K562 (cell line): Measurements from ENCODE around the gene TEX52. TPM values are rescaled to one million over a fixed set of nuclear protein-coding genes. Genes with fewer than 3 reads are reported as not detected.

Experiments used
- ATAC-seq: fragments of 200-7000 bp; cut with Tn5 transposase; 3 replicates; pipeline ENCODE4 v1.9.1; 2020; ENCODE audit warnings: moderate library complexity
- Bru-seq: library from RNA; stranded (reverse); fragments of 400-500 nt; gene quantifications from one replicate; lab custom pipeline; 2021; lab: Mats Ljungman, UMichigan
- BruChase-seq, 2 experiments: library from RNA; stranded (reverse); fragments of 400-500 nt; gene quantifications; one replicate each; lab custom pipeline; 2021; lab: Mats Ljungman, UMichigan
- BruUV-seq: library from RNA; stranded (reverse); fragments of 400-500 nt; replicated peaks from 2 replicates; lab custom pipeline; 2021; lab: Mats Ljungman, UMichigan
- CTCF ChIA-PET: fragments of 300-600 bp; formaldehyde crosslinking; extraction: SDS; loops from one replicate; lab custom pipeline; 2021; ENCODE audit warnings: low intra/inter-chr PET ratio; lab: Yijun Ruan, JAX
- POLR2A ChIA-PET: fragments of 300-600, 350-650 bp; sonication (Branson Sonifier 250); formaldehyde crosslinking; extraction: SDS; loops from one replicate; lab custom pipeline; 2021; ENCODE audit warnings: antibody characterized with exemption, inconsistent platforms; lab: Yijun Ruan, JAX
- DNase-seq, 4 experiments: peaks; one replicate each; pipeline versions ENCODE4 v3.0.0 to v3.0.0-alpha.2; 2011 to 2018; ENCODE audit warnings: low spot score in 3 of 4, mixed read lengths in 3 of 4; ENCODE audit errors: extremely low read depth in 1 of 4
- FAIRE-seq: peaks from 2 replicates; lab custom pipeline; 2011; peaks lifted over from hg19 to GRCh38; lab: Jason Lieb, UNC
- H2AFZ ChIP-seq: 2 replicates; pipeline ENCODE4 v1.6.0; 2011; ENCODE audit warnings: low read depth, low read length, control low read depth, inconsistent platforms
- H3K27ac ChIP-seq: fragments of 200-600 bp; 3 replicates; pipeline ENCODE4 v1.8.0; 2011; ENCODE audit warnings: low read depth, mild to moderate bottlenecking, control low read depth, inconsistent platforms, low read length, moderate library complexity, mixed read lengths; ENCODE audit errors: extremely low read depth
- H3K27me3 ChIP-seq, 2 experiments: fragments of 300-600 bp in 1 of 2; 2 replicates in 1 of 2; 3 replicates in 1 of 2; pipeline versions ENCODE4 v1.6.0 to v1.8.0; 2011; ENCODE audit warnings: inconsistent platforms in 2 of 2, low read length in 2 of 2, mild to moderate bottlenecking in 1 of 2, mixed read lengths in 1 of 2, moderate library complexity in 1 of 2; ENCODE audit not compliant: control insufficient read depth in 2 of 2, insufficient read depth in 2 of 2
- H3K36me3 ChIP-seq: fragments of 300-600 bp; 3 replicates; pipeline ENCODE4 v1.8.0; 2011; ENCODE audit warnings: mild to moderate bottlenecking, low read length, inconsistent platforms; ENCODE audit not compliant: control insufficient read depth, insufficient read depth
- H3K4me1 ChIP-seq, 2 experiments: fragments of 200-600 bp in 1 of 2; replicated peaks in 1 of 2; 2 replicates in 1 of 2; 3 replicates in 1 of 2; pipeline versions ENCODE4 v1.5.1 to v1.8.0; 2011; ENCODE audit warnings: inconsistent platforms in 2 of 2, low read length in 2 of 2, mild to moderate bottlenecking in 1 of 2, mixed read lengths in 1 of 2, moderate library complexity in 1 of 2; ENCODE audit not compliant: control insufficient read depth in 2 of 2, insufficient read depth in 2 of 2
- H3K4me2 ChIP-seq: 2 replicates; pipeline ENCODE4 v1.6.1; 2011; ENCODE audit warnings: low read length, control low read depth, inconsistent platforms, mixed read lengths; ENCODE audit not compliant: insufficient read depth
- H3K4me3 ChIP-seq: fragments of 200-600 bp; sonication (generic), shearing (Covaris generic); 2 replicates; pipeline ENCODE4 v1.5.1; 2016; ENCODE audit warnings: control low read depth, inconsistent platforms
- H3K79me2 ChIP-seq: fragments of 200-600 bp; 3 replicates; pipeline ENCODE4 v1.8.0; 2011; ENCODE audit warnings: low read length, inconsistent platforms; ENCODE audit not compliant: control insufficient read depth, insufficient read depth
- H3K9ac ChIP-seq, 2 experiments: 2 replicates each; pipeline versions ENCODE4 v1.6.0 to v1.6.1; 2011; ENCODE audit warnings: low read depth in 2 of 2, low read length in 2 of 2, control low read depth in 1 of 2, inconsistent platforms in 1 of 2, mild to moderate bottlenecking in 1 of 2, mixed read lengths in 1 of 2; ENCODE audit not compliant: insufficient read depth in 1 of 2
- H3K9me1 ChIP-seq: one replicate; pipeline ENCODE4 v1.6.0; 2011; ENCODE audit warnings: inconsistent platforms, mild to moderate bottlenecking, low read length, moderate library complexity; ENCODE audit not compliant: control insufficient read depth, insufficient read depth
- H3K9me3 ChIP-seq: replicated peaks from 2 replicates; pipeline ENCODE4 v1.5.1; 2011; ENCODE audit warnings: low read depth, low read length, inconsistent platforms; ENCODE audit not compliant: control insufficient read depth, insufficient read depth
- H4K20me1 ChIP-seq: replicated peaks from 2 replicates; pipeline ENCODE4 v1.6.1; 2011; ENCODE audit warnings: low read length, inconsistent platforms, mixed read lengths; ENCODE audit not compliant: control insufficient read depth, insufficient read depth
- HMG20B ChIP-seq: fragments of 250-450 bp; sonication (Bioruptor Pico); IDR thresholded peaks from 2 replicates; pipeline ENCODE4 v1.5.0; 2021; ENCODE audit warnings: mild to moderate bottlenecking
- RFX1 ChIP-seq: fragments of 450-650 bp; IDR thresholded peaks from 2 replicates; pipeline ENCODE4 v1.6.1; 2016; ENCODE audit warnings: mild to moderate bottlenecking, moderate library complexity
- XRCC5 ChIP-seq: fragments of 200-400 bp; formaldehyde crosslinking; IDR thresholded peaks from 2 replicates; pipeline ENCODE4 v1.6.1; 2017; ENCODE audit warnings: low read depth, mild to moderate bottlenecking, low read length
- WGBS: fragments of 100-300 bp; shearing (Covaris generic); methylation state at CpG from one replicate; pipeline ENCODE4 v1.1.6; 2016; ENCODE audit warnings: low coverage, mixed read lengths; ENCODE audit not compliant: insufficient coverage; ENCODE audit errors: missing lambda C conversion rate; 5-methylcytosine and 5-hydroxymethylcytosine counted together
- in situ Hi-C: fragments of 300-500 bp; cut with MboI; formaldehyde crosslinking; loops from 4 replicates; pipeline ENCODE4 v1.15.0; 2018; ENCODE audit warnings: inconsistent platforms, mixed read lengths
- intact Hi-C: fragments of 100-400 bp; cut with micrococcal nuclease; formaldehyde crosslinking; loops from 2 replicates; pipeline ENCODE4 v1.14.2; 2022
- long read RNA-seq, 3 experiments: library from polyadenylated mRNA in 2 of 3; library from RNA in 1 of 3; unstranded in 2 of 3; stranded (forward) in 1 of 3; transcript quantifications; one replicate each; pipeline ENCODE4 v2.0.0, GENCODE V29; 2019 to 2022
- polyA minus RNA-seq, 3 experiments: library from RNA; depleted of rRNA, polyadenylated mRNA; stranded (reverse); fragments of >200 nt; gene quantifications; 2 replicates each; pipeline ENCODE4 v1.2.3, GENCODE V29; 2011
- polyA plus RNA-seq, 8 experiments: library from polyadenylated mRNA; depleted of rRNA in 4 of 8; stranded (reverse) in 5 of 8; unstranded in 3 of 8; fragments of >200 nt; fragmentation: Nextera tagmentation in 2 of 8; fragmentation: Illumina TruSeq in 1 of 8; extraction: Ambion mirVana in 2 of 8; extraction: Trizol in 1 of 8; gene quantifications; 2 replicates each; pipeline versions ENCODE4 v1.2.1 to v1.2.3, GENCODE V29; 2011 to 2014; ENCODE audit warnings: inconsistent platforms in 1 of 8, missing spikeins in 1 of 8
- total RNA-seq, 7 experiments: library from RNA; depleted of rRNA in 6 of 7; stranded (reverse); fragments of >200 nt in 6 of 7; fragmentation: Illumina TruSeq in 2 of 7; extraction: Trizol in 2 of 7; gene quantifications; 2 replicates each; pipeline versions ENCODE4 v1.2.1 to v1.2.3, GENCODE V29; 2011 to 2021; ENCODE audit warnings: low replicate concordance in 1 of 7

Gene TEX52
- total RNA-seq (2011; cell fraction: chromatin; rRNA removed; ENCODE audit: low replicate concordance), result not detected in 2 replicates
- not detected in 2 replicates for total RNA-seq (2011; cell fraction: nucleolus; rRNA removed)
- total RNA-seq (2011; cell fraction: nucleoplasm; rRNA removed), result not detected in 2 replicates
- total RNA-seq (2014; rRNA removed) (not detected in 2 replicates), total RNA-seq (2014; rRNA removed; fragmentation: Illumina TruSeq; extraction: Trizol) (not detected in 2 replicates), total RNA-seq (2015; rRNA removed; fragmentation: Illumina TruSeq; extraction: Trizol) (not detected in 2 replicates), total RNA-seq (2021) (not detected in 2 replicates), polyA plus RNA-seq (2011; rRNA removed) (not detected in 2 replicates), polyA plus RNA-seq (2014; fragmentation: Illumina TruSeq; extraction: Trizol) (not detected in 2 replicates), polyA plus RNA-seq (2014; fragmentation: Nextera tagmentation; extraction: Ambion mirVana) (not detected), polyA plus RNA-seq (2014; rRNA removed) (not detected in 2 replicates), polyA minus RNA-seq (2011; rRNA and poly(A)+ RNA removed) (not detected in 2 replicates), Bru-seq, nascent RNA (not detected), BruChase-seq, experiment 1, labeled RNA remaining after a 2-hour chase (percentile 14 among the genes with signal in this experiment), BruChase-seq, experiment 2, labeled RNA remaining after a 6-hour chase (percentile 21 among the genes with signal in this experiment)
- not detected in 2 replicates for polyA plus RNA-seq (2011; cell fraction: cytosol; rRNA removed)
- not detected in 2 replicates for polyA plus RNA-seq (2011; cell fraction: nucleus; rRNA removed)
- 0.08 and 0.30 TPM in 2 replicates for polyA plus RNA-seq (2012)
- not detected in 2 replicates for polyA minus RNA-seq (2011; cell fraction: cytosol; rRNA and poly(A)+ RNA removed)
- polyA minus RNA-seq (2011; cell fraction: nucleus; rRNA and poly(A)+ RNA removed), result not detected in 2 replicates
- long read RNA-seq, experiment 1, result 0 reads
- long read RNA-seq, experiment 2, result 0 reads
- long read RNA-seq, experiment 3, result 0 reads

DNA sequence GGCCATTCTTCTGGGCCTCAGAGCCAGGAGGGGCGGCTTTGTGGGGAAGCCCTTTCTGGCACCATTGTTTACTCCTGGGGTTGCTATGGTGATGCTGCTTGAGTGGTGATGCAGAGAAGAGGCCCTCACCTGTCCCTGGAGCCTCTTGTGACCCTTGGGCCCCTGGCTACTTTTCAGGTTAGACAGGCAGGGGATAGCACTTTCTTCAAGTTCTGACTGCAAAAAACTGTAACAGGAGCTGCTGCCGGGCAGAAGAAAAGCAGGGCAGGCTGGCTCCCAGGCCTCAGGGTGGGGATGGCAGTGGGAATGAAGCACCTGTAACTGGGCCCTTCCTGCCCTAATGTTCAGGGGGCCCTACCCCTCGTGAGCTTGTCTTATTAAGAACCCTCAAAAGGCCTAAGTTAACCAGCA lies at the start of gene TEX52:
Gene TEX52, minus strand, starts transcription at position 19 of the 411 bp plus-strand sequence. Its CDS starts 13 bp downstream, at position 6.
- ATAC-seq, result no peak

More for the DNA sequence above, at the start of gene TEX52:
- BruUV-seq, result no TSS peak
- TF ChIP-seq HMG20B, result no peak
- TF ChIP-seq XRCC5, result no peak
- TF ChIP-seq RFX1, result peak; percentile 54
- POLR2A ChIA-PET, result interaction anchor here (1.1 kb wide), 1 partner anchor 10 kb away, joined by 3 read pairs; no protein-coding TSS in a partner anchor
- peaks cover 0 to 4% of the 10 kb centered on the region in 2 experiments; a peak in 1 of 5 replicates for H3K4me1 ChIP-seq
- CTCF ChIA-PET, result no interaction called here
- no peak within 1 kb of the TSS for H2AFZ ChIP-seq
- H3K4me2 ChIP-seq, result no peak within 1 kb of the TSS
- no peaks in the 10 kb centered on the region for H3K9me1 ChIP-seq
- in situ Hi-C loops (no loop called here), intact Hi-C loops (no loop called here)
- H3K4me3 ChIP-seq, result no peak within 1 kb of the TSS
- no peaks in the 10 kb centered on the region for H4K20me1 ChIP-seq
- whole genome bisulfite sequencing, result 40% methylated on average over 1 of the region's 3 CpGs
- H3K79me2 ChIP-seq, result no peaks in the 10 kb centered on the region
- DNase-seq (no peak), FAIRE-seq (no peak)
- no peak within 1 kb of the TSS for H3K9ac ChIP-seq
- no peaks in the 10 kb centered on the region for H3K27me3 ChIP-seq
- H3K9me3 ChIP-seq, result no peaks in the 10 kb centered on the region
- no peak within 1 kb of the TSS for H3K27ac ChIP-seq
- H3K36me3 ChIP-seq, result peaks cover 32% of the 10 kb centered on the region; the same call in 1 of the 3 replicates
